Brain pericyte (primary cell): ENCODE data around the gene PADI2.

Experiments
- DNase-seq: peaks from one replicate; pipeline ENCODE4 v3.0.0-alpha.2; 2012; ENCODE audit warnings: low read depth, low spot score

The PADI2 gene

GRCh38 chr1:17112496-17113236 lies 6.6 kb downstream of the PADI2 start:
- DNase-seq, result no peak

DNA sequence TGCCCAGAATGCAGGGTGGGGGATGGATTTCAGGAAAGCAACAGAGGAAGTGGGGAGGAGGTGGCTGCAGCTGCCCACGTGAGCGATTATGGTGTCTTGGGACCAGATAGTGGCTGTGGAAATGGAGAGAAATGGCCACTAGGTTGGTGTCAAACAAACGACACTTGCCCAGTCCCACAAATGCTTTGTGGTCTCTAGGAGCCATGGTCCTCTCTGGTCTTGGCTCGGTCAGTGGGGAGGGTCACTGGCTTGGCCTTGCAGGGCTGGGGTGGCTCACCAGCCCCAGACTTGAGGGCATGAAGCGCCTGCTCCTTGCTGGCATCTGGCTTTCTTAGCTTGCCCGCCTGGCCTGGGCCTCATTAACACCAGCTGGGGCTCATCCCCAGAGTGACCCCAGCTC lies 7.2 kb downstream of the PADI2 start:
- no peak for DNase-seq

DNA sequence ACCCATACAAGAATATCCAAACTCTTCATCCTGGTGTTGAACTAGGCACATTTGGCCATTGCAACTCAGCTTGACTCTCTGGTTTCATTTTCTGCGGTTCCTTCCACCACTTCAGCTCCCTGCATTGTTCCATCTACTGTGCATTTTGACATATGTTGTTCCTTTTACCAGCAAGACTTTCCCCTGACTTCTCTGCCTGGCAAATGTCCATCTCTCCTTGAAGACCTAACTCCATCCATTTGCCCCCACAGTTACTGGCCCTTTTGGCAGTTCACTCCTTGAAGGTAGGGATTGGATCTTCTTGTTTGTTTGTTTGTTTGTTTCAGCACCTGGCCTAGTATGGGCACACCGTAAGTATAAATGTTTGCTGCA lies 8.7 kb downstream of the PADI2 start:
- DNase-seq, result no peak

- DNase-seq, result no peak
Observed at GRCh38 chr1:17109892-17110554, 9.2 kb downstream of the PADI2 start.

- no peak for DNase-seq
Observed at GRCh38 chr1:17108786-17109185, 10.5 kb downstream of the PADI2 start.

- DNase-seq, result no peak
Observed at GRCh38 chr1:17108360-17108759, 10.9 kb downstream of the PADI2 start.

DNA sequence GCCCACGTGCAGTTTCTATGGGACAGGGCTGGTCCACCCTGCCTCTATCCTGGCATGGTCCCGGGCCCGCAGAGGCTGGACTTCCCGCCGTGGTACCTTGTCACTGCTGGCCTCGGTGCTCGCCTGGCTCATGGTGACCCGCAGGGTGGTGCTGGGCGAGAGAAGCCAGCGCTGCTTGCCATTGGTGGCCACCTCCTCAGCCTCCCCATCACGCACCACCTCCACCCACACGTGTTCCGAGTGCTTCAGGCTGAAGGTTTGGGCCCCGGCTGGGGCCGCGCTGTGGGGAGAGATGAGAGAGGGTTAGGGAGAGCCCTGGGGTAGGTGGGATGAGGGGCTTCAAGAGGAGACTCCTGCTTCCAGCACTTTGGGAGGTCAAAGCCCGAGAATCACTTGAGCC lies 14.5 kb downstream of the PADI2 start:
- DNase-seq, result no peak

DNA sequence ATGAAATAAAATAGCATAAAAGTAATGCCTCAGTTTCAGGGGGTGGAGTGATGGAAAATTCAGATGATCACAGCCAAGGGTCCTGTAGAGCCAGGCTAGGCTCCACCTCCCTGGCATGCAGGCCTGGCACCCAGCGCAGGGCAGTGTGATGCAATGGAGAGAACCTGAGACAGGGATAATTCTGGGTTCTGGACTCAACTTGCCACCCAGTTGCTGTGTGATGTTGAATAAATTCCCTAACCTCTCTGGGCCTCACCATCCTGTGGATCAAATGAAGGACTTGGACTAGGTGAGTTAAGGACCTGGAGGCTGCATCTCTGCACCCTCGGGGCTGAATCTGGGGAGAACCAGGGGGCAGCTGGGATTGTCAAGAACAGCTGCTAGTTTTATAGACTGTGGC lies 17.0 kb downstream of the PADI2 start:
- DNase-seq, result no peak

DNA sequence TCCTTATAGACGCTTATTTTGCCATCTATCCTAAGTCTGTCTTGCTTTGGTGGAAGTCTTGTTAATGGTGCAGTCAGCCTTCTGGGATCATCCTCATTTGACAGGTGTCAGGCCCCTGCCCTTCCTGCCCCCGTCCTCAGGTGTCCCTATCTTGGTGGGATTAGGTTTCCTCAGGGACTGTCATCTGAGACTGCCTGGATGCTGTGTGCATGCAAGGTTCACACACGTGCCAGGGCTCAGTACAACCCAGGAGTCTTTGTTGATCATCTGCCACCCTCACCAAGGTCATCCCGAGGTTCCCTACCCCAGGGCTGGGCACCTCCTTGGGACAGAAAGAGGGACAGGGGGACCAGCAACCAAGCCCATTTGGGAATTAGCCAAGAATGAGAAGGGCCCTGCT lies 18.0 kb downstream of the PADI2 start:
- no peak for DNase-seq

DNA sequence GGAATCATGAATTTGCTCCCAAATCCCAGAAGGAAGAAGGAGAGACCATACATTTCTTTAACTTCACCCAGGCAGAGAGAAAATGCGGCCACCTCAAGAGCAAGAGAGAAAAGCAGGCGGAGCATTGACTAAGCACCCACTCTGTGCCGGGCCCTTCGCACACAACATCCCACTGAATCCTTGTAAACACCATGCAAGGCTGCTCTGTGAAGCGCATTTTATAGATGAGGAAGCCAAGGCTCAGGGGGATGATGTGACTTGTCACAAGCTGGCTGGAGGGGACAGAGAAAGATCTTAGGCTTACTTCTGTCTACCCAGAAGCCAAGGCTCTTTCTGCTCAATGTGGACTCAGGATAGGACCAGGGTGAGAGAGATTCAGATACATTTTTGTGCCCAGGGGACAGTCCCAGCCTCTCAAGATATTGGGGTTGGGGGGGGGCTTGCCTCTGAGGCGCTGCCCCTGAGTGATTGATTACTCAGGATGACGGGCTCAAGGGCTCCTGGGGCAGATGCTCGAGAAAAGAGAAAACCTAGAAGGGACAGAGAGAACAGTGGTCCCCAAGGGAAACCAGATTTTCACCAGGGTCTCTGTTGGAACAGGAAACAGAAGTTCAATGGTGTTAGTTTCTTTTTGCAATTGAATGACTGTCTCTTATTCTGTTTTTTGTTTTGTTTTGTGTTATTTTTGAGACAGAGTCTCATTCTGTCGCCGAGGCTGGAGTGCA lies 19.5 kb downstream of the PADI2 start:
- no peak for DNase-seq

DNA sequence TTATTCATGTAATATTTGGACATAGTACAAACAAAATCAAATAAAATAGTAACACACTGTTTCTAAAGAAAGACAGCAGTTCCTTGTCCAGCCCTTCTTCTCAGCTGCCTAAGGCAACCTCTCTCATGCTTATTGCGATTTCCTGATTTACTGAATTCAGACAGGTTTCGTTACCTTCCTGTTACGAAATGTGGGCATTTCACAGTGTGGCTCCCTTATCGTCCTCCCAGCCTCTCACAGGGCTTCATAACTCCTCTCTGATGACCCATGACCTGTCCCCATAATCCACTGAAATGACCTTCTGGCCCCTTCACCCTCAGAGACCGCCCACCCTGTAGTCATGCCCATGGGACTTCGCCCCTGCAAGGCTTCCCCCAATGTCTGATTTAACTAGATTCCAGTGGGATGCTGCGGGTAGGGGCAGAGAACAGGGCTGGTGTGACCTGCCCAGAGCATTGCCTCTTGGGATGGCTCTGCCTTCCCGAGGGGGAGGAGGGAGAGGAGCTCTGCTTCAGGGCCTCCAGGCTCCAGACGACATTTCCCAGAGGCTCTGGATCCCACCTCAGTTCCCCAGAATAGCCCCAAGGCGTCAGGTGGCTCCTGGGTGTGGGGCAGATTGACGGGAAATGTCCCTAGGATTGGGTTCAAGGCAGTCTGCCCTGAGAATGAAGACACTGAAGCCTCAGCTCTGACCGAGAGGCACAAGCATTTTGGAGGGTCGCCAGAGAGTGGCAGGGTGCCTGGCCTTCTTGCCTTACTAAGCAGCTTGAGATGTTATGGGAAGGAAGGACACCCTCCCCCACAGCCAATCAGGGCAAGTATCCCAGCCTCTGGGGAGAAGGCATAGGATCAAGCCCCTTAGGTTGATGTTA lies 20.6 kb downstream of the PADI2 start:
- no peak for DNase-seq

DNA sequence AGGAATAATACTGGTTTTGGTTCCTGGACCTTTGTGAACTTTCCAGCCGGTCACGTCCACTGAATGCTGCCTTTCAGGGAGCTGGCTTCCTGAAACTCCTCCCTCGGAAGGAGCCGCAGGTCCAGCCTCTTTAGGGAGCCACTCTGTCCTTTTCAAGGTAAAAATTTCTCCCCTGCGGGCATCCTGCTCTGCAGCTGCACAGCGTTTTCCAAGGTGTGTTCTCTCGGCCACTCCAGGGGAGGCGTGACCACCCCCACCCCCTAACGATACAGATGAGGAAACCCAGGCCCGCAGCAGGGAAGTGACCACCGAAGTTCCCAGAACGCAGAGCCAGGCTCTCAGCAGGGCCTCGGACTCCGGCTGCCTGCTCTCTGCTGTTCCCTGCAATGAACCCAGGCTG lies 21.5 kb downstream of the PADI2 start:
- DNase-seq, result no peak

GRCh38 chr1:17097147-17097546 lies 22.1 kb downstream of the PADI2 start:
- no peak for DNase-seq

DNA sequence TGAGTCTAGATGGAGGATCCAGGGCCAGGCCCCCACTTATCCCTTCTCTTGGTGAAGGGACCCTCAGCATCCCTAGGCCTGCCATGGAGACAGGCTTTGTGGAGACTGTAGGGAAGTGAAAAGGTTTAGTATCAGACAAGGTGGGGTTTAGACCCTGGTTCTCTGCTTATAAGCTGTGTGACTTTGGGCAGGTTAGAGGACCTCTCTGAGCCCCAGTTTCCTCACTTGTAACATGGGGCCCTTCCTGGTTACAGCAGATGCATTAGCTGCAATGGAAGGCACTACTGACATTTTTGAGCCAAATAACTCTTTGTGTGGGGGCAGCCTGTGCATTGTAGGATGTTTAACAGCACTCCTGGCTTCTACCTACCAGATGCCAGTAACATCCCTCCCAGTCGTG lies 22.7 kb downstream of the PADI2 start:
- no peak for DNase-seq

DNA sequence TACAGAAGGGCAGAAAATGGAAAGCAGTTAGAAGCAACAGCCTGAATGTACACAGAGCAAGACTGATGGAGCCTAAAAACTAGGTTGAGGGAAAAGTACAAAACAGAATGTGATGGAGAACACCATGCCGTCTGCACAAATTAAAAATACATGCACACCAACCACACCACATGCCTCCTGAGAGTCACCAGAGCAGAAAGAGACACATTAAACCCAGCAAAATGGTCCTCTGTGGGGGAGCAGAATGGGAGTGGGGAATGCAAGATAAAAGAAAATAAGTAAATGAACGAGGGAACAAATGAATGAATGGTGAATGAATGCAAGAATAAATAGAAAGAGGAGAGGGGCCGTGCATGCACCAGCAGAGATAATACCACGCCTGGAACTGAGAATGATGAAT lies 24.1 kb downstream of the PADI2 start:
- DNase-seq, result no peak

GRCh38 chr1:17094664-17095063 lies 24.6 kb downstream of the PADI2 start:
- DNase-seq, result no peak

- DNase-seq, result no peak
Observed at GRCh38 chr1:17093822-17094393, 25.3 kb downstream of the PADI2 start.

GRCh38 chr1:17091252-17091651 lies 28.0 kb downstream of the PADI2 start:
- DNase-seq, result no peak

DNA sequence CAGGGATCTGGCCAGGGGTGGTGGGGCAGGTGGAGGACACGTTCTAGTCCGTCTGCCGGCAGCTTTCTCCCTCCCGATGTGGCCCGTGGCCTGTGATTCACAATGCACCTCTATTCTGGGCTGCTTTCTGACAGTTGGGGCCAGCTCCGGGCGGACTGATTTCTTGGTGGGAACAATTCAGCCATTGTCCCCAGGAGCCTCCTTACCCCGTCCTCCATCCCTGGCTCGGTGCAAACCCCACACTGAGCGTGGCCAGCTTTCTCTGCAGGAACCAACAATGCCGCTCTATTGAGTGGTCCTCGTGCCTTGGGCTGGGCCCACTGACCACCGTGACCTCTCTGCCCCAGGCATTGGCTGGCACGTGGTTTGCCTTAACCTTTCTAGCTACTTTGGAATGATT lies 29.7 kb downstream of the PADI2 start:
- no peak for DNase-seq

GRCh38 chr1:17086751-17087150 lies 32.5 kb downstream of the PADI2 start:
- DNase-seq, result no peak

DNA sequence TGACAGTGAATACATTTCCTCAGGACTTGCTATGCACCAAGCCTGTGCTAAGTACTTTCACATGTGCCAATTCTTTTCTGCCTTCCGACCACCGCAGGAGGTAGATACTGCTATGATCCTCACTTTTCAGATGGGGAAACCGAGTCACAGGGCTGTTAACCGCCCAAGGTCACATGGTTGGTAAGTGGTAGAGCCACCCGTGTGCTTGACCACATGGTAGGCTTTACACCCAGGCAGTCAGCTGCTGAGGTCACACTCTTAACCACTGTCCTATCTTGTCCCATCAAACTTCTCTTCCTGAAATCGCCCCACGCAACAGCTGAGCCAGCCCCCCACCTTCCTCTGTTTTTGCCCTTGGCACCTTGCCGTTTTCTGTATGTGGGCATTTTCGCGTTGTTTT lies 34.5 kb downstream of the PADI2 start:
- no peak for DNase-seq

DNA sequence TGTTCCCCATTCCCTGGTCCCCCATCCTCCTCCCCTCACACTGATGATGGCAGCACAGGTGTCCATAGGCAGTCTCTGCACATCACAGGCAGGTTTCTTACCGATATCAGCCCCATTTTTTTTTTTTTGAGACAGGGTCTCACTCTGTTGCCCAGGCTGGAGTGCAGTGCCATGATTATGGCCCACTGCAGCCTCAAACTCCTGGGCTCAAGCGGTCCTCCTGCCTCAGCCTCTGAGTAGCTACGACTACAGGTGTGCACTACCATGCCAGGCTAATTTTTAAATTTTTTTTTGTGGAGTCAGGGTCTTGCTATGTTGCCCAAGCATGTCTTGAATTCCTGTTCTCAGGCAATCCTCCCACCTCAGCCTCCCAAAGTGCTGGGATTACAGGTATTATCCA lies 36.5 kb downstream of the PADI2 start:
- no peak for DNase-seq
